Activated naive CD8-positive, alpha-beta T cell (primary cell): Measurements from ENCODE around the gene ZNF692.
"Not testable (repeated sequence)": the region's sequence is repeated elsewhere in the genome, so short reads cannot be mapped to it uniquely, and the experiment has no call there.

Source experiments
- H3K27ac Mint-ChIP-seq: one replicate; pipeline ENCODE4 v1.8.0; 2021; ENCODE audit warnings: mixed read lengths
- H3K27me3 Mint-ChIP-seq: one replicate; pipeline ENCODE4 v1.8.0; 2021; ENCODE audit warnings: mixed read lengths
- H3K36me3 Mint-ChIP-seq: one replicate; pipeline ENCODE4 v1.8.0; 2021; ENCODE audit warnings: mixed read lengths
- H3K4me1 Mint-ChIP-seq: one replicate; pipeline ENCODE4 v1.8.0; 2021; ENCODE audit warnings: low read depth, mixed read lengths
- H3K4me3 Mint-ChIP-seq: one replicate; pipeline ENCODE4 v1.8.0; 2021; ENCODE audit warnings: mild to moderate bottlenecking, mixed read lengths
- H3K9me3 Mint-ChIP-seq: one replicate; pipeline ENCODE4 v1.8.0; 2021; ENCODE audit warnings: low read depth, mixed read lengths

The ZNF692 gene

DNA sequence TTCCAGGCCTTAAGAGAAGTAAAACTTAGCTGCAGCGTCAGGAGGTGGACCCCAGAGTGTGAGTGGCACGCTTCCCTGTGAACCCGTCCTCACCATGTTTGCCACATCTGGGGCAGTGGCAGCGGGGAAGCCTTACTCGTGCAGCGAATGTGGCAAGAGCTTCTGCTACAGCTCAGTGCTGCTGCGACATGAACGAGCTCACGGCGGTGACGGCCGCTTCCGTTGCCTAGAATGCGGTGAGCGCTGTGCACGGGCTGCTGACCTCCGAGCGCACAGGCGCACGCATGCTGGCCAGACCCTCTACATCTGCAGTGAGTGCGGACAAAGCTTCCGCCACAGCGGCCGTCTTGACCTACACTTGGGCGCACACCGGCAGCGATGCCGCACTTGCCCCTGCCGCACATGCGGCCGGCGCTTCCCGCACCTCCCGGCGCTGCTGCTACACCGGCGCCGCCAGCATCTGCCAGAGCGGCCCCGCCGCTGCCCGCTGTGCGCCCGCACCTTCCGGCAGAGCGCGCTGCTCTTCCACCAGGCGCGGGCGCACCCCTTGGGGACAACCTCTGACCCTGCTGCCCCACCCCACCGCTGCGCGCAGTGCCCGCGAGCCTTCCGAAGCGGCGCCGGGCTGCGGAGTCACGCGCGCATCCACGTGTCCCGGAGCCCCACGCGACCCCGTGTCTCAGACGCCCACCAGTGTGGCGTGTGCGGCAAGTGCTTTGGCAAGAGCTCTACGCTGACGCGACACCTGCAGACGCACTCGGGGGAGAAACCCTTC is 11.5 kb downstream of the ZNF692 start:
- H3K9me3 Mint-ChIP-seq, result no peaks in the 10 kb centered on the region
- H3K36me3 Mint-ChIP-seq, result peaks cover 4% of the 10 kb centered on the region
- no peak overlapping the region for H3K4me3 Mint-ChIP-seq
- no peak overlapping the region for H3K27ac Mint-ChIP-seq
- H3K27me3 Mint-ChIP-seq, result no peaks in the 10 kb centered on the region
- H3K4me1 Mint-ChIP-seq, result no peaks in the 10 kb centered on the region

DNA sequence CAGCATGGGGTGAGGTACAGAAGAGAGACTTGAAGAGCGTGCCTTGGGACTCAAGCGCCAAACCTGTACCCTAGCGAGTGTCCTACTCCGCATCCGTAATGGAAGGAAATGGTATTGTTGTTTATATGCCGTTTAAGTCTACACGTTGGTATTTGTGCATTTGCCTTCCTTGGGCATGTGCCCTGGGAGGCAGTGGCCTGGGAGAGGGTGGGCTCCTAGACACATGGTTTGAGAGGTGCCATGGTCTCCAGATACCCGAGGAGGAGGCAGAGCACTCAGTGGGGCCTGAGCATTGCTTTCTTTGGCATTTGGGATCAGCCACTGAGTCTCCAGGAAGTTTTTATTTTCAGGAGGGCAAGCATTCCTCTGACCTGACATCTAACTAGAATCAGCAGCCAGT is 14.4 kb downstream of the ZNF692 start:
- no peak overlapping the region for H3K4me3 Mint-ChIP-seq
- H3K27me3 Mint-ChIP-seq, result no peaks in the 10 kb centered on the region
- H3K9me3 Mint-ChIP-seq, result no peaks in the 10 kb centered on the region
- H3K4me1 Mint-ChIP-seq, result peaks cover 17% of the 10 kb centered on the region
- H3K27ac Mint-ChIP-seq, result no peak overlapping the region
- H3K36me3 Mint-ChIP-seq, result peaks cover 4% of the 10 kb centered on the region

DNA sequence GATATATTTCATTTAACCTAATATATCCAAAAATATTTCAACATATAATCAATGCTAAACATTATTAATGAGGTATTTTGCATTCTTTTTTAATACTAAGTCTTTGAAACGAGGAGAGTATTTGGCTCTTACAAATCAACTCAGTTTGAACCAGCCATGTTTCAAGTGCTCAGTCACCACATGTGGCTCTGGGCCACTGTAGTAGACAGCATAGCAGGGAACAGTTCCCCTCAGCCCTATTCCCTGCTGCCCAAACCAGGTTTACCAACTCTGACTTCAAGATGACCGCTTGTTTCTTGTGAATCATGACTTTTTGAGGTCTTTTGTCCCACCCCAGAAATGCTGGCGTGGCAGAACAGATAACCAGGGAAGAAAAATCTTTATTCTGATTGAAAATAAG is 15.2 kb downstream of the ZNF692 start:
- Mint-ChIP-seq H3K9me3 (no peaks in the 10 kb centered on the region), H3K27ac (no peak overlapping the region), H3K27me3 (no peaks in the 10 kb centered on the region), H3K4me1 (peaks cover 22% of the 10 kb centered on the region), H3K4me3 (no peak overlapping the region), H3K36me3 (peaks cover 1% of the 10 kb centered on the region)

- H3K9me3 Mint-ChIP-seq, result no peaks in the 10 kb centered on the region
- no peaks in the 10 kb centered on the region for H3K27me3 Mint-ChIP-seq
- no peaks in the 10 kb centered on the region for H3K36me3 Mint-ChIP-seq
- H3K4me3 Mint-ChIP-seq, result no peak overlapping the region
- no peak overlapping the region for H3K27ac Mint-ChIP-seq
- peaks cover 22% of the 10 kb centered on the region for H3K4me1 Mint-ChIP-seq
Observed at GRCh38 chr1:248842781-248843331, 16.0 kb downstream of the ZNF692 start.

- H3K9me3 Mint-ChIP-seq, result no peaks in the 10 kb centered on the region
- peaks cover 22% of the 10 kb centered on the region for H3K4me1 Mint-ChIP-seq
- no peaks in the 10 kb centered on the region for H3K36me3 Mint-ChIP-seq
- H3K4me3 Mint-ChIP-seq, result no peak overlapping the region
- H3K27me3 Mint-ChIP-seq, result no peaks in the 10 kb centered on the region
- no peak overlapping the region for H3K27ac Mint-ChIP-seq
Observed at GRCh38 chr1:248841702-248842395, 17.0 kb downstream of the ZNF692 start.

- peak overlapping the region; percentile 3 for H3K4me3 Mint-ChIP-seq
- H3K4me1 Mint-ChIP-seq, result peaks cover 22% of the 10 kb centered on the region
- no peaks in the 10 kb centered on the region for H3K36me3 Mint-ChIP-seq
- no peaks in the 10 kb centered on the region for H3K27me3 Mint-ChIP-seq
- no peaks in the 10 kb centered on the region for H3K9me3 Mint-ChIP-seq
- H3K27ac Mint-ChIP-seq, result no peak overlapping the region
Observed at GRCh38 chr1:248840946-248841345, 17.9 kb downstream of the ZNF692 start.

GRCh38 chr1:248839168-248839555 is 19.7 kb downstream of the ZNF692 start:
- Mint-ChIP-seq H3K4me1 (peaks cover 22% of the 10 kb centered on the region), H3K9me3 (no peaks in the 10 kb centered on the region), H3K36me3 (no peaks in the 10 kb centered on the region), H3K27ac (peak overlapping the region; percentile 96), H3K4me3 (peak overlapping the region; percentile 91), H3K27me3 (no peaks in the 10 kb centered on the region)

DNA sequence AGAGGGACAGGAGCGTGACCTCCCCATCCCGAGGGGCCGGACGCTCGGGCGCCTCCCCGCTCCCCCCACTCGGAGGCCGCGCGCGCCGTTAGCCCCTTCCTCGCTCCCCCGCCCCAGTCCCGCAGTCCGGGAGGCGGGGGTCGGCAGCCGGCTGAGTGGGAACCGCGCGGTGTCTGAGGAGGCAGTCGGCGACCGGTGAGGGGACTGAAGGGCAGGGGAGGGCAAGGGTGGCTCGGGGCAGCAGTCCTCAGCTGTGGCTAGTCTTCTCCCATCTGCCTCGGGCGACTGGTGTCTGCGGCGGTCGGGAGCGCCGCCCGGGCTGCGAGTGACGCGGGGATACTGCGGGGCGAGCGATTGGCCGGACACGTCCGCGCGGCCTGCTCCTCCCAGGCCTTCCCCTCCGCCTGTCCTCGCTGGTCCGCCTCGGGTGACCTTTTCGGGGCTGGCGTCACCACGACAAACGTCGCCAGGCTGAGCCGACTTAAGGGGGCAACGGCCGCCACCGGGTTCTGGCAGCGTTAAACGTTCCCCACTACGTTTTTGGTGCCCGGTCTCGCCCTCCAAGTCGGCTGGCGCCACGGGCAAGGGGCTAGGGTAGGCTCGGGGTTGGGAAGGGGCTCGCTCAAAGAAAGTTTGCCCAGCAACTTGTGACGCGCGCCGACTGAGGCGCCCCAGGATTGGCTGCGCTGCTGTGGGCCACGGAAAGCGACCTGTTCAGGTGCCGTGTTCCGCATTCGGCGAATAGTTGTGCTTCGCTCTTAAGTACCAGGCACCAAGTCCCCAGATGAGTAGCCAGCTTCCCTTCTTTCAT is 20.3 kb downstream of the ZNF692 start:
- Mint-ChIP-seq H3K36me3 (no peaks in the 10 kb centered on the region), H3K9me3 (no peaks in the 10 kb centered on the region), H3K27me3 (no peaks in the 10 kb centered on the region), H3K4me1 (peaks cover 22% of the 10 kb centered on the region), H3K27ac (peak overlapping the region; percentile 96), H3K4me3 (peak overlapping the region; percentile 91)

GRCh38 chr1:248837781-248838356 is 21.0 kb downstream of the ZNF692 start, which contains the start of gene ZNF672:
Gene ZNF672 (plus strand): TSS chr1:248838224. CDS start chr1:248847275, 9,051 bp downstream.
- Mint-ChIP-seq H3K36me3 (no peaks in the 10 kb centered on the region), H3K4me1 (peaks cover 22% of the 10 kb centered on the region), H3K9me3 (no peaks in the 10 kb centered on the region), H3K27ac (peak within 1 kb of the TSS; percentile 96), H3K4me3 (peak within 1 kb of the TSS; percentile 91), H3K27me3 (no peaks in the 10 kb centered on the region)

DNA sequence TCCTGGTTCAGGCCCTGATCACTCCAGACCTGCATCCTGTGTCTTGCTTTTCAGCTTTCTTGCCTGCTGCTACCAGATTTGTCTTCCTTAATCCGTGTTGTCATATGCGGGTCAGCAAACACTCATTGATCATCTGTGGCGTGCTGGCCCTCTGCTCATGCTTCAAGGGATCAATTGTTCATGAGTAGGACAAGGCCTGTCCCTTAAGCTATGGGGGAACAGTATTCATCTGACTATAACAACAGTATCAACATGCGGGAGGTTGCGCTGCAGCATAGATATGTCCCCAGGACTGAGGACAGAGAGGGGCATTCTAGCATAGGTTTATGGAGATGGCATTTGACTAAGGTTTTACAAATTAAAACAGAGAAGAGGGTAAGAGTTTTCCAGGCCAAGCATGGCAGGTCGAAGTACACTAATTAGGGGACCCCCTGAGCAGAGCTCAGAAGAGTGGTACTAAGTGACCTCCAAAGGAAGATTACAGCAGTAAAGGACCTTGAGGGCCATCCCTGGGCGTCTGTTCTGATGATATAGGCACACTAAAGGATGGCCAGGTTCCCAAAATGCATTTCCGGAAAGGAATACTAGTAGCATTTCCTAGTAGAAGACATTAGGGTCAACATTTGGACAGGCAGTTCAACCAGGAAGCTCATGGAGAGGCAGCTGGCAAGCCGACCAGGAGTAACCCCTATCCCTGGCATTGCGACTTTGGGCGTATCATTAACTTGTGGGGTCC is 21.7 kb downstream of the ZNF692 start:
- H3K27me3 Mint-ChIP-seq, result no peaks in the 10 kb centered on the region
- H3K4me1 Mint-ChIP-seq, result peaks cover 21% of the 10 kb centered on the region
- no peaks in the 10 kb centered on the region for H3K36me3 Mint-ChIP-seq
- no peaks in the 10 kb centered on the region for H3K9me3 Mint-ChIP-seq
- peak overlapping the region; percentile 79 for H3K27ac Mint-ChIP-seq
- no peak overlapping the region for H3K4me3 Mint-ChIP-seq

GRCh38 chr1:248834343-248834940 is 24.4 kb downstream of the ZNF692 start:
- Mint-ChIP-seq H3K9me3 (no peaks in the 10 kb centered on the region), H3K4me3 (no peak overlapping the region), H3K4me1 (peaks cover 4% of the 10 kb centered on the region), H3K36me3 (no peaks in the 10 kb centered on the region), H3K27me3 (no peaks in the 10 kb centered on the region), H3K27ac (no peak overlapping the region)

DNA sequence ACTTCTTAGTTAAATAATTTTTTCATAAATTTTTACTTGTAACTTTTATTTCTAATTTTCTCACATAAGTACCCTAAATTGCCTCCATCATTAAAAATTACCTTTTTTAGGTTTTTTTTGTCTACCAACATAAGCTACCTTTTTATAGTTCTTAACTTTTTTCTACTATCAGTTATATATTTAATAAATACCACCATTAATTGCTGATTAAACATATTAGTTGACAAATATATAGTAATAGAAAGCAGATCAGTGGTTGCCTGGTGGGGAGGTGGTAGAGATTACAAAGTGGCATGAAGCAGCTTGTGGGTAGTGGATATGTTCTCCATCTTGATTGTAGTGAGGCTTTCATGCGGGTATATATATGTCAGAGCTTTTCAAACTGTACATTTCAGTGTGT is 27.0 kb downstream of the ZNF692 start:
- H3K4me3 Mint-ChIP-seq, result no peak overlapping the region
- no peak overlapping the region for H3K27ac Mint-ChIP-seq
- peaks cover 3% of the 10 kb centered on the region for H3K4me1 Mint-ChIP-seq
- H3K36me3 Mint-ChIP-seq, result no peaks in the 10 kb centered on the region
- H3K27me3 Mint-ChIP-seq, result no peaks in the 10 kb centered on the region
- no peaks in the 10 kb centered on the region for H3K9me3 Mint-ChIP-seq

GRCh38 chr1:248830718-248831017 is 28.2 kb downstream of the ZNF692 start:
- H3K27ac Mint-ChIP-seq, H3K27me3 Mint-ChIP-seq, H3K4me3 Mint-ChIP-seq, H3K4me1 Mint-ChIP-seq, H3K9me3 Mint-ChIP-seq, H3K36me3 Mint-ChIP-seq: not testable (repeated sequence)

DNA sequence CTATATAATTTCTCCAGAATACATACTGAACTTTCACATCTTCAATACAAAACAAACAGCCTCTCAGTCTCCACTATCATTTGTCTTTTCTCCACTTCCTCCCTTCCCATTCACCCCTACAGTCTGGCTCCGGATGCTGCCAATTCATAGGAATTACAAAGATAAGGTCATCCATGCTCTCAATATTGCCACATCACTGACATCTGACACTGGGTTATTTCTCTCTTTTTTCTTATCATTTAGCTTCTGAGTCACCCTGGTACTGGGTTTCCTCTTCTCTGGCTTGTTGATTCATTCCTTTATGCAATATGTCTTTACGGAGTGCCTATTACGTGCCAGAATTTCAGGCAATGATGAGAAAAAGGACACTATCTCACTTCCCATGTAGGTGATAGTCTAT is 30.0 kb downstream of the ZNF692 start:
- Mint-ChIP-seq H3K4me3 (no peak overlapping the region), H3K27ac (no peak overlapping the region), H3K4me1 (peaks cover 23% of the 10 kb centered on the region), H3K27me3 (no peaks in the 10 kb centered on the region), H3K36me3 (peaks cover 2% of the 10 kb centered on the region), H3K9me3 (no peaks in the 10 kb centered on the region)
